ENCODE measurements around the gene DCC. TPM values are rescaled to one million over a fixed set of nuclear protein-coding genes. Genes with fewer than 3 reads are reported as not detected.

The DCC gene
- total RNA-seq, 1 experiment from 2014 or later: not detected

DNA sequence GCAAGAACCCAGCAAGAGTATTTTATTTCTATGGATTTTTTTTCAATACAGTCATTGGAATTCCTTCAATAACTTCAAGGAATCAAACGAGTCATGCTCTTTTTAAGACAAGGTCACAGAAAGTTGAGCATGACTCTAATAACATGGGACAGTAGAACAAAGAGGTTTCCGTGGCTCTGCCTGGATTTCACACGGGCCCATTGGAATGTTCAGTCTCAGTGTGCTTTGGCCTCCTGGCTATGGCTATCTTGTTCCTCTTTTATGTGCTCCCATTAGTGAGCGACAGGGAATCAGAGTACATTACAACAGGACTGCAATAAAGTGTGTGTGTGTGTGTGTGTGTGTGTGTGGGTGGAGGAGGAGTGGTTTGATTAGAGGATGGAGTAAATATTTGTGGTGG lies 312.4 kb downstream of the DCC start (continued):
- TF ChIP-seq RAD21 (IDR thresholded peaks at IDR 0.05; ENCODE audit: low read depth) (no peak), JUND (IDR thresholded peaks at IDR 0.05) (no peak), EZH2phosphoT487 (IDR thresholded peaks at IDR 0.05; ENCODE audit: borderline replicate concordance) (no peak), POLR2A (IDR thresholded peaks at IDR 0.05; ENCODE audit: borderline replicate concordance, extremely low read depth, insufficient read depth, insufficient read length) (no peak), YY1 (IDR thresholded peaks at IDR 0.05; ENCODE audit: extremely low read depth, insufficient replicate concordance, low read depth, low read length) (no peak), SP1 (IDR thresholded peaks at IDR 0.05; ENCODE audit: low read depth) (no peak), TCF7L2 (IDR thresholded peaks at IDR 0.05; ENCODE audit: borderline replicate concordance, extremely low read depth, insufficient read depth, insufficient read length) (no peak)
- TF ChIP-seq, protein P1, sequence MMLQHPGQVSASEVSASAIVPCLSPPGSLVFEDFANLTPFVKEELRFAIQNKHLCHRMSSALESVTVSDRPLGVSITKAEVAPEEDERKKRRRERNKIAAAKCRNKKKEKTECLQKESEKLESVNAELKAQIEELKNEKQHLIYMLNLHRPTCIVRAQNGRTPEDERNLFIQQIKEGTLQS (IDR thresholded peaks at IDR 0.05): no peak

GRCh38 chr18:52657043-52657805 lies 317.2 kb downstream of the DCC start:
- Histone ChIP-seq H2AFZ (ENCODE audit: low read depth, low read length, poor library complexity, severe bottlenecking) (no peak overlapping the region), H3K36me3 (ENCODE audit: control insufficient read depth in 1 of 2, insufficient read depth in 2 of 2, low read length in 2 of 2) (no peaks in the 10 kb centered on the region), H3K4me1 (ENCODE audit: control insufficient read depth in 1 of 2, insufficient read depth in 2 of 2, low read length in 2 of 2) (no peaks in the 10 kb centered on the region), H3K4me2 (ENCODE audit: low read length) (no peak overlapping the region), H3K9me2 (ENCODE audit: insufficient read depth) (no peaks in the 10 kb centered on the region), H3K9me3 (ENCODE audit: control insufficient read depth in 1 of 2, insufficient read depth in 1 of 2, low read depth in 1 of 2, low read length in 2 of 2) (peaks cover 8 to 12% of the 10 kb centered on the region in 2 experiments; a peak in 2 of 4 replicates), H3K79me2 (ENCODE audit: insufficient read depth, low read length) (no peaks in the 10 kb centered on the region), H3K27me3 (ENCODE audit: insufficient read depth, low read length) (no peaks in the 10 kb centered on the region), H3K27ac (ENCODE audit: low read depth, low read length) (no peak overlapping the region), H3K4me3 (replicated peaks in 1 of 2; ENCODE audit: low read depth in 1 of 2, low read length in 2 of 2) (no peak overlapping the region), H4K20me1 (ENCODE audit: insufficient read depth) (no peaks in the 10 kb centered on the region), H3K9ac (ENCODE audit: low read length) (no peak overlapping the region)
- ChIA-PET CTCF (no interaction called here), POLR2A (no interaction called here), RAD21 (ENCODE audit: low non-redundant PET in 1 of 2, low total read pairs in 2 of 2, uncharacterized antibody in 2 of 2, unreplicated experiment in 2 of 2) (no interaction called here)
- ATAC-seq (no peak), DNase-seq (ENCODE audit: low read depth, low spot score) (no peak)
- TF ChIP-seq POLR2A (IDR thresholded peaks at IDR 0.05; ENCODE audit: borderline replicate concordance, extremely low read depth, insufficient read depth, insufficient read length) (no peak), CEBPB (IDR thresholded peaks at IDR 0.05; ENCODE audit: low read depth) (no peak), YY1 (IDR thresholded peaks at IDR 0.05; ENCODE audit: extremely low read depth, insufficient replicate concordance, low read depth, low read length) (no peak), ZFX (IDR thresholded peaks at IDR 0.05) (no peak), EZH2 (IDR thresholded peaks at IDR 0.05) (no peak), TCF7L2 (IDR thresholded peaks at IDR 0.05; ENCODE audit: borderline replicate concordance, extremely low read depth, insufficient read depth, insufficient read length) (no peak), MAX (IDR thresholded peaks at IDR 0.05) (no peak), FOSL1 (IDR thresholded peaks at IDR 0.05; ENCODE audit: low read depth) (no peak), CBX3 (IDR thresholded peaks at IDR 0.05; ENCODE audit: low read depth) (no peak), ELF1 (IDR thresholded peaks at IDR 0.05; ENCODE audit: borderline replicate concordance, low read depth) (no peak), SP1 (IDR thresholded peaks at IDR 0.05; ENCODE audit: low read depth) (no peak), REST (IDR thresholded peaks at IDR 0.05; ENCODE audit: low read depth) (no peak), SRF (IDR thresholded peaks at IDR 0.05; ENCODE audit: low read depth) (no peak), JUND (IDR thresholded peaks at IDR 0.05) (no peak), SIN3A (IDR thresholded peaks at IDR 0.05; ENCODE audit: low read depth) (no peak), EGR1 (IDR thresholded peaks at IDR 0.05; ENCODE audit: low read depth) (no peak)
- intact Hi-C loops (cut with micrococcal nuclease): no loop called here
- no TSS peak for BruUV-seq (replicated peaks)

Data from HCT116 (cell line).